HepG2 (cell line): ENCODE measurements around the gene NEDD4L. TPM values are rescaled to one million over a fixed set of nuclear protein-coding genes. Genes with fewer than 3 reads are reported as not detected.

Experiments
- ATAC-seq: fragments of 200-7000 bp; cut with Tn5 transposase; 3 replicates; pipeline ENCODE4 v1.9.1; 2020; ENCODE audit warnings: mild to moderate bottlenecking, moderate library complexity
- BruUV-seq: library from RNA; stranded (reverse); fragments of 400-500 nt; replicated peaks from 2 replicates; lab custom pipeline; 2021; lab: Mats Ljungman, UMichigan
- CTCF ChIA-PET: fragments of 300-600 bp; formaldehyde crosslinking; extraction: SDS; loops from one replicate; lab custom pipeline; 2021; ENCODE audit warnings: low total read pairs, inconsistent platforms, low intra/inter-chr PET ratio; lab: Yijun Ruan, JAX
- POLR2A ChIA-PET: fragments of 350-600 bp; sonication (Branson Sonifier 250); formaldehyde crosslinking; loops from one replicate; lab custom pipeline; 2020; ENCODE audit warnings: antibody characterized with exemption, inconsistent platforms; lab: Yijun Ruan, JAX
- DNase-seq: peaks from one replicate; pipeline ENCODE4 v3.0.0-alpha.2; 2015; ENCODE audit warnings: low spot score
- FAIRE-seq: peaks from 3 replicates; lab custom pipeline; 2011; peaks lifted over from hg19 to GRCh38; lab: Jason Lieb, UNC
- H2AFZ ChIP-seq: one replicate; pipeline ENCODE4 v1.6.1; 2011; ENCODE audit warnings: low read length, inconsistent platforms
- H3K27ac ChIP-seq: fragments of 300-600 bp; 3 replicates; pipeline ENCODE4 v1.8.0; 2011; ENCODE audit warnings: mixed run types, mild to moderate bottlenecking, mixed read lengths, low read length, inconsistent platforms; ENCODE audit not compliant: insufficient read depth; ENCODE audit errors: extremely low read length
- H3K27me3 ChIP-seq, 2 experiments: fragments of 200-600 bp in 1 of 2; 2 replicates in 1 of 2; 3 replicates in 1 of 2; pipeline versions ENCODE4 v1.6.0 to v1.8.0; 2011; ENCODE audit warnings: low read length in 2 of 2, mild to moderate bottlenecking in 2 of 2, moderate library complexity in 2 of 2, inconsistent platforms in 1 of 2; ENCODE audit not compliant: insufficient read depth in 2 of 2, control insufficient read depth in 1 of 2
- H3K36me3 ChIP-seq, 2 experiments: fragments of 200-600 bp in 1 of 2; replicated peaks in 1 of 2; 2 replicates in 1 of 2; 3 replicates in 1 of 2; pipeline versions ENCODE4 v1.5.1 to v1.8.0; 2011; ENCODE audit warnings: low read length in 2 of 2, inconsistent platforms in 1 of 2; ENCODE audit not compliant: insufficient read depth in 2 of 2, control insufficient read depth in 1 of 2
- H3K4me1 ChIP-seq: 2 replicates; pipeline ENCODE4 v1.5.1; 2012; ENCODE audit warnings: low read length, inconsistent platforms; ENCODE audit not compliant: insufficient read depth
- H3K4me2 ChIP-seq: 2 replicates; pipeline ENCODE4 v1.6.0; 2011; ENCODE audit warnings: low read depth, low read length, inconsistent platforms
- H3K4me3 ChIP-seq, 3 experiments: fragments of 200-600 bp in 1 of 3; sonication (generic), shearing (Covaris generic) in 1 of 3; replicated peaks in 1 of 3; 2 replicates each; pipeline ENCODE4 v1.5.1; 2011 to 2016; ENCODE audit warnings: low read length in 3 of 3, inconsistent platforms in 2 of 3, low read depth in 2 of 3, mild to moderate bottlenecking in 2 of 3, control low read depth in 1 of 3, mixed read lengths in 1 of 3; ENCODE audit not compliant: insufficient read depth in 1 of 3
- H3K79me2 ChIP-seq: one replicate; pipeline ENCODE4 v1.6.1; 2011; ENCODE audit warnings: low read length, inconsistent platforms; ENCODE audit not compliant: insufficient read depth
- H3K9ac ChIP-seq: 2 replicates; pipeline ENCODE4 v1.6.0; 2011; ENCODE audit warnings: mild to moderate bottlenecking, low read depth, low read length, inconsistent platforms; ENCODE audit not compliant: insufficient read depth
- H3K9me3 ChIP-seq: 2 replicates; pipeline ENCODE4 v1.5.1; 2012; ENCODE audit warnings: mild to moderate bottlenecking, low read length
- H4K20me1 ChIP-seq: 2 replicates; pipeline ENCODE4 v1.6.0; 2011; ENCODE audit warnings: inconsistent platforms, mild to moderate bottlenecking, low read length, moderate library complexity; ENCODE audit not compliant: insufficient read depth
- AGO2 ChIP-seq: fragments of 200-400 bp; formaldehyde crosslinking; optimal IDR thresholded peaks from 2 replicates; pipeline ENCODE3; 2017; ENCODE audit warnings: mild to moderate bottlenecking, low read depth, low read length, moderate library complexity
- CREB3 ChIP-seq: sonication (generic); formaldehyde crosslinking; IDR thresholded peaks from 2 replicates; pipeline ENCODE4 v1.5.0; 2020; ENCODE audit warnings: missing genetic modification reagents
- FOXO4 ChIP-seq: sonication (generic); formaldehyde crosslinking; conservative IDR thresholded peaks from 2 replicates; pipeline ENCODE4 v1.8.1; 2023; ENCODE audit warnings: missing genetic modification reagents
- GABPA ChIP-seq, 2 experiments: IDR thresholded peaks; 2 replicates each; pipeline ENCODE4 v1.6.1; 2011 to 2016; ENCODE audit warnings: low read depth in 2 of 2, low read length in 1 of 2, missing biosample characterization in 1 of 2, missing genetic modification characterization in 1 of 2
- MAX ChIP-seq: IDR thresholded peaks from 2 replicates; pipeline ENCODE4 v1.6.1; 2012; ENCODE audit warnings: inconsistent platforms
- SIN3A ChIP-seq: IDR thresholded peaks from 2 replicates; pipeline ENCODE4 v1.6.1; 2011; ENCODE audit warnings: low read depth, mild to moderate bottlenecking, control low read depth, low read length, borderline replicate concordance
- SMAD1 ChIP-seq: sonication (generic); formaldehyde crosslinking; IDR thresholded peaks from 2 replicates; pipeline ENCODE4 v1.4.0; 2020; ENCODE audit warnings: missing genetic modification reagents, low read depth, mild to moderate bottlenecking, borderline replicate concordance
- SOX5 ChIP-seq: IDR thresholded peaks from 2 replicates; pipeline ENCODE4 v1.6.1; 2016; ENCODE audit warnings: borderline replicate concordance
- SRSF4 ChIP-seq: fragments of 200-400 bp; formaldehyde crosslinking; IDR thresholded peaks from one replicate; pipeline ENCODE4 v1.6.1; 2018; ENCODE audit warnings: mild to moderate bottlenecking, low read depth, low read length, moderate library complexity; ENCODE audit not compliant: poor library complexity, severe bottlenecking
- TRIM22 ChIP-seq: fragments of 450-650 bp; IDR thresholded peaks from 2 replicates; pipeline ENCODE4 v1.6.1; 2017
- YEATS4 ChIP-seq: sonication (generic); formaldehyde crosslinking; IDR thresholded peaks from 2 replicates; pipeline ENCODE4 v1.4.0; 2020; ENCODE audit warnings: missing genetic modification reagents, borderline replicate concordance
- ZNF160 ChIP-seq: sonication (generic); formaldehyde crosslinking; IDR thresholded peaks from 2 replicates; pipeline ENCODE4 v1.8.0; 2022; ENCODE audit warnings: mild to moderate bottlenecking, inconsistent platforms, missing genetic modification reagents
- ZNF17 ChIP-seq: sonication (generic); formaldehyde crosslinking; IDR thresholded peaks from 2 replicates; pipeline ENCODE4 v1.5.0; 2020; ENCODE audit warnings: mild to moderate bottlenecking, missing genetic modification reagents
- ZNF350 ChIP-seq: sonication (generic); formaldehyde crosslinking; IDR thresholded peaks from 2 replicates; pipeline ENCODE4 v1.4.0; 2020; ENCODE audit warnings: mild to moderate bottlenecking, low read depth, missing genetic modification reagents, borderline replicate concordance
- ZNF629 ChIP-seq: sonication (generic); formaldehyde crosslinking; conservative IDR thresholded peaks from 2 replicates; pipeline ENCODE4 v1.5.0; 2020; ENCODE audit warnings: missing genetic modification reagents
- ZNF670 ChIP-seq: sonication (generic); formaldehyde crosslinking; IDR thresholded peaks from 2 replicates; pipeline ENCODE4 v1.8.0; 2022; ENCODE audit warnings: mild to moderate bottlenecking, missing genetic modification reagents, borderline replicate concordance
- ZNF7 ChIP-seq: IDR thresholded peaks from 2 replicates; pipeline ENCODE4 v1.6.1; 2016; ENCODE audit warnings: missing biosample characterization, missing genetic modification reagents
- ZNF792 ChIP-seq: IDR thresholded peaks from 2 replicates; pipeline ENCODE4 v1.6.1; 2016
- WGBS: methylation state at CpG from one replicate; pipeline ENCODE4 v1.1.6; 2017; ENCODE audit warnings: low lambda C conversion rate; 5-methylcytosine and 5-hydroxymethylcytosine counted together
- in situ Hi-C: cut with HindIII; loops from 2 replicates; pipeline ENCODE4 v1.10.0; 2017; ENCODE audit warnings: low pct_unique_long_range_greater_than_20kb; ENCODE audit not compliant: extremely low pct_ligation_motif_present
- intact Hi-C: fragments of 100-400 bp; cut with micrococcal nuclease; formaldehyde crosslinking; loops from one replicate; pipeline ENCODE4 v1.10.0; 2022; ENCODE audit not compliant: unreplicated experiment
- polyA plus RNA-seq, 8 experiments: library from polyadenylated mRNA; depleted of rRNA in 3 of 8; stranded (reverse) in 7 of 8; unstranded in 1 of 8; fragments of >200 nt; fragmentation: Illumina TruSeq in 4 of 8; extraction: Trizol in 4 of 8; gene quantifications; 2 replicates each; pipeline versions ENCODE4 v1.2.1 to v1.2.3, GENCODE V29; 2011 to 2016; ENCODE audit warnings: low read depth in 4 of 8, missing spikeins in 1 of 8, mixed read lengths in 1 of 8; ENCODE audit not compliant: insufficient read depth in 1 of 8
- total RNA-seq, 5 experiments: library from RNA; depleted of rRNA; stranded (reverse); fragments of >200 nt; fragmentation: Illumina TruSeq; extraction: Trizol; gene quantifications; 2 replicates each; pipeline ENCODE4 v1.2.3, GENCODE V29; 2016; ENCODE audit warnings: low read depth in 1 of 5

Gene NEDD4L
- total and polyA plus RNA-seq, 2 of the 13 experiments (the other 11 are each of a cell fraction or from before 2014, with no cell fraction given): 168 to 390 TPM

- FAIRE-seq (no peak), DNase-seq (no peak), ATAC-seq (no peak)
- H3K9ac ChIP-seq: no peak overlapping the region
- no peak overlapping the region for H2AFZ ChIP-seq
- H3K4me2 ChIP-seq: no peak overlapping the region
- H3K79me2 ChIP-seq: peaks cover 15% of the 10 kb centered on the region
- H3K4me3 ChIP-seq: no peak overlapping the region
- WGBS: 100% methylated on average over 1 of the region's 5 CpGs
- CTCF ChIA-PET: no interaction called here
- H3K27ac ChIP-seq: no peak overlapping the region
- no peaks in the 10 kb centered on the region for H3K9me3 ChIP-seq
- no TSS peak for BruUV-seq
- H4K20me1 ChIP-seq: no peaks in the 10 kb centered on the region
- H3K36me3 ChIP-seq: no peaks in the 10 kb centered on the region
- intact Hi-C loops: no loop called here
- peaks cover 12% of the 10 kb centered on the region for H3K4me1 ChIP-seq
- in situ Hi-C loops: no loop called here
- POLR2A ChIA-PET: no interaction called here
- H3K27me3 ChIP-seq: no peaks in the 10 kb centered on the region
- TF ChIP-seq SMAD1: no peak
- TF ChIP-seq ZNF670: no peak
- TF ChIP-seq ZNF350 (CRISPR knock-in tag): no peak
- TF ChIP-seq FOXO4 (CRISPR knock-in tag): no peak
- no peak for TF ChIP-seq ZNF7 (CRISPR knock-in tag)
- no peak for TF ChIP-seq SIN3A
- TF ChIP-seq ZNF17 (CRISPR knock-in tag): no peak
- TF ChIP-seq GABPA (IDR thresholded peaks at IDR 0.05; ENCODE audit: low read depth, low read length): no peak
- TF ChIP-seq GABPA (CRISPR knock-in tag; IDR thresholded peaks at IDR 0.05; ENCODE audit: low read depth): no peak
- TF ChIP-seq AGO2: no peak
- no peak for TF ChIP-seq SOX5
- TF ChIP-seq ZNF792: no peak
- TF ChIP-seq TRIM22: no peak
- TF ChIP-seq ZNF160 (CRISPR knock-in tag): no peak
- no peak for TF ChIP-seq SRSF4
- no peak for TF ChIP-seq CREB3 (CRISPR knock-in tag)
- no peak for TF ChIP-seq ZNF629 (CRISPR knock-in tag)
- no peak for TF ChIP-seq MAX
- no peak for TF ChIP-seq YEATS4 (CRISPR knock-in tag)
These were observed 114.4 kb downstream of the NEDD4L start for GRCh38 chr18:58158459-58158858.
